OCI-LY7 (cell line): ENCODE data around the gene ADPRHL1. TPM values are rescaled to one million over a fixed set of nuclear protein-coding genes. Genes with fewer than 3 reads are reported as not detected.
"Not testable (repeated sequence)": the region's sequence is repeated elsewhere in the genome, so short reads cannot be mapped to it uniquely, and the experiment has no call there.

Experiments used
- BruUV-seq: library from RNA; stranded (reverse); fragments of 400-500 nt; replicated peaks from 2 replicates; lab custom pipeline; 2021; lab: Mats Ljungman, UMichigan
- CTCF ChIA-PET: fragments of 300-600 bp; sonication (Branson Sonifier 250); formaldehyde crosslinking; loops from one replicate; lab custom pipeline; 2022; ENCODE audit warnings: antibody characterized with exemption; ENCODE audit not compliant: unreplicated experiment; lab: Charles Lee
- POLR2A ChIA-PET: fragments of 300-600 bp; sonication (Branson Sonifier 250); formaldehyde crosslinking; loops from one replicate; lab custom pipeline; 2022; ENCODE audit warnings: antibody characterized with exemption; lab: Charles Lee
- DNase-seq: peaks from one replicate; pipeline ENCODE4 v3.0.0-alpha.2; 2015; ENCODE audit warnings: low spot score
- H2AFZ ChIP-seq: fragments of 200-600 bp; sonication (generic), shearing (Covaris generic); 2 replicates; pipeline ENCODE4 v1.6.1; 2014; ENCODE audit warnings: mild to moderate bottlenecking, antibody characterized with exemption, low read length, moderate library complexity
- H3K27ac ChIP-seq: fragments of 200-600 bp; sonication (generic); 2 replicates; pipeline ENCODE4 v1.5.1; 2014; ENCODE audit warnings: mixed run types, low read depth, mild to moderate bottlenecking, moderate library complexity, low read length, inconsistent platforms; ENCODE audit not compliant: poor library complexity, severe bottlenecking
- H3K36me3 ChIP-seq: fragments of 200-600 bp; sonication (generic); 2 replicates; pipeline ENCODE4 v1.6.1; 2014; ENCODE audit warnings: mild to moderate bottlenecking, antibody characterized with exemption, low read length, moderate library complexity, mixed read lengths; ENCODE audit not compliant: insufficient read depth
- H3K4me1 ChIP-seq: fragments of 200-600 bp; sonication (generic); 2 replicates; pipeline ENCODE4 v1.5.1; 2014; ENCODE audit warnings: mild to moderate bottlenecking, low read length; ENCODE audit not compliant: insufficient read depth, poor library complexity, severe bottlenecking
- H3K4me2 ChIP-seq: fragments of 200-600 bp; sonication (generic); 2 replicates; pipeline ENCODE4 v1.6.1; 2014; ENCODE audit warnings: mild to moderate bottlenecking, low read length
- H3K4me3 ChIP-seq: fragments of 200-600 bp; sonication (generic); 2 replicates; pipeline ENCODE4 v1.5.1; 2014; ENCODE audit warnings: mild to moderate bottlenecking, low read depth, low read length; ENCODE audit not compliant: poor library complexity, severe bottlenecking
- H3K79me2 ChIP-seq: fragments of 200-600 bp; sonication (generic); 2 replicates; pipeline ENCODE4 v1.6.1; 2016; ENCODE audit warnings: low read depth, mild to moderate bottlenecking, low read length, moderate library complexity, mixed read lengths; ENCODE audit not compliant: insufficient read depth
- H3K9me2 ChIP-seq: fragments of 200-600 bp; sonication (generic); 2 replicates; pipeline ENCODE4 v1.6.1; 2016; ENCODE audit warnings: mild to moderate bottlenecking, low read length, mixed read lengths; ENCODE audit not compliant: insufficient read depth
- H3K9me3 ChIP-seq: fragments of 200-600 bp; sonication (generic); 2 replicates; pipeline ENCODE4 v1.6.1; 2014; ENCODE audit warnings: mild to moderate bottlenecking, mixed run types, low read length, mixed read lengths
- H4K20me1 ChIP-seq: fragments of 200-600 bp; sonication (generic); 2 replicates; pipeline ENCODE4 v1.6.1; 2014; ENCODE audit warnings: mild to moderate bottlenecking, antibody characterized with exemption, low read length, moderate library complexity, mixed read lengths; ENCODE audit not compliant: insufficient read depth
- CTCF ChIP-seq: fragments of 200-600 bp; sonication (generic); conservative IDR thresholded peaks from 2 replicates; pipeline ENCODE4 v1.5.1; 2014; ENCODE audit warnings: mild to moderate bottlenecking, antibody characterized with exemption, low read length, moderate library complexity, mixed read lengths
- EZH2phosphoT487 ChIP-seq: fragments of 200-600 bp; sonication (generic); IDR thresholded peaks from 2 replicates; pipeline ENCODE4 v1.6.1; 2018; ENCODE audit warnings: low read depth, borderline replicate concordance, mild to moderate bottlenecking, mixed run types, antibody characterized with exemption, low read length, moderate library complexity, mixed read lengths
- intact Hi-C: fragments of 100-400 bp; cut with micrococcal nuclease; formaldehyde crosslinking; loops from one replicate; pipeline ENCODE4 v1.10.0; 2022; ENCODE audit not compliant: unreplicated experiment
- total RNA-seq, 2 experiments: library from RNA; depleted of rRNA in 1 of 2; stranded (reverse); fragments of >200 nt in 1 of 2; shearing (Covaris generic) in 1 of 2; gene quantifications; 2 replicates each; pipeline ENCODE4 v1.2.3, GENCODE V29; 2014 to 2022

The ADPRHL1 gene
- total RNA-seq, 2 experiments from 2014 or later = 2.5 to 6.2 TPM

DNA sequence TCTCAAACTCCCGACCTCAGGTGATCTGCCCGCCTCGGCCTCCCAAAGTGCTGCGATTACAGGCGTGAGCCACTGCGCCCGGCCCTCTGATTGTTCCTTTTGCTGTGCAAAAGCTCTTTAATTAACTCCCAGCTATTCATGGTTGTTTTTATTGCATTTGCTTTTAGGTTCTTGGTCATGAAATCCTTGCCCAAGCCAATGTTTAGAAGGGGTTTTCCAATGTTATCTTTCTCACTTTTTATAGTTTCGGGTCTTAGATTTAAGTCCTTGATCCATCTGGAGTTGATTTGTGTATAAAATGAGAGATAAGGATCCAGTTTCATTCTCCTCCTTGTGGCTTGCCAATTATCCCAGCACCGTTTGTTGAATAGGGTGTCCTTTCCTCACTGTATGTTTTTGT, 70.2 kb downstream of the ADPRHL1 start:
- TF ChIP-seq EZH2phosphoT487 = no peak
- no peak for TF ChIP-seq CTCF
- Histone ChIP-seq H3K79me2 (no peaks in the 10 kb centered on the region), H3K9me2 (no peaks in the 10 kb centered on the region), H3K9me3 (no peaks in the 10 kb centered on the region), H4K20me1 (no peaks in the 10 kb centered on the region), H3K27ac (no peak overlapping the region), H3K4me3 (no peak overlapping the region), H3K4me1 (no peaks in the 10 kb centered on the region), H2AFZ (no peak overlapping the region), H3K4me2 (no peak overlapping the region), H3K36me3 (no peaks in the 10 kb centered on the region)
- CTCF ChIA-PET = no interaction called here
- BruUV-seq = no TSS peak
- intact Hi-C loops = no loop called here
- POLR2A ChIA-PET = interaction anchor here (0.6 to 0.7 kb wide), 2 partner anchors 65 to 296 kb away, joined by 3 read pairs; no protein-coding TSS in a partner anchor
- no peak for DNase-seq

GRCh38 chr13:113382542-113382941, 70.7 kb downstream of the ADPRHL1 start:
- H3K79me2 ChIP-seq, CTCF ChIA-PET, H3K36me3 ChIP-seq, intact Hi-C loops, H3K9me2 ChIP-seq, H3K4me2 ChIP-seq, H3K4me1 ChIP-seq, H3K4me3 ChIP-seq, H3K27ac ChIP-seq, H3K9me3 ChIP-seq, DNase-seq, H2AFZ ChIP-seq, BruUV-seq, H4K20me1 ChIP-seq: not testable (repeated sequence)
- POLR2A ChIA-PET = interaction anchor here (0.6 to 0.7 kb wide), 2 partner anchors 66 to 295 kb away, joined by 3 read pairs; no protein-coding TSS in a partner anchor

GRCh38 chr13:113378825-113379224, 74.5 kb downstream of the ADPRHL1 start:
- DNase-seq = no peak
- no peaks in the 10 kb centered on the region for H3K36me3 ChIP-seq
- POLR2A ChIA-PET = no interaction called here
- intact Hi-C loops = no loop called here
- H3K79me2 ChIP-seq = no peaks in the 10 kb centered on the region
- H3K4me2 ChIP-seq = no peak overlapping the region
- BruUV-seq = no TSS peak
- H3K4me3 ChIP-seq = no peak overlapping the region
- no peaks in the 10 kb centered on the region for H3K4me1 ChIP-seq
- H3K27ac ChIP-seq = no peak overlapping the region
- CTCF ChIA-PET = no interaction called here
- H2AFZ ChIP-seq = no peak overlapping the region
- no peaks in the 10 kb centered on the region for H3K9me3 ChIP-seq
- H3K9me2 ChIP-seq = no peaks in the 10 kb centered on the region
- no peaks in the 10 kb centered on the region for H4K20me1 ChIP-seq
- TF ChIP-seq CTCF = no peak
- TF ChIP-seq EZH2phosphoT487 = no peak
